H9 (cell line): ENCODE measurements around the gene KCNJ14. TPM values are rescaled to one million over a fixed set of nuclear protein-coding genes. Genes with fewer than 3 reads are reported as not detected.

Source experiments
- DNase-seq: peaks from one replicate; pipeline ENCODE4 v3.0.0-alpha.2; 2017
- H2AFZ ChIP-seq: one replicate; pipeline ENCODE4 v1.6.1; 2013; ENCODE audit warnings: mild to moderate bottlenecking, low read length, control low read depth, moderate library complexity
- H2AK5ac ChIP-seq: 2 replicates; pipeline ENCODE4 v1.6.1; 2013; ENCODE audit warnings: low read length, control low read depth, mixed read lengths; ENCODE audit not compliant: insufficient read length
- H2BK120ac ChIP-seq: one replicate; pipeline ENCODE4 v1.6.1; 2013; ENCODE audit warnings: low read depth, mild to moderate bottlenecking, low read length, control low read depth, inconsistent platforms; ENCODE audit not compliant: poor library complexity, severe bottlenecking
- H2BK12ac ChIP-seq: 2 replicates; pipeline ENCODE4 v1.6.1; 2013; ENCODE audit warnings: low read length, control low read depth, mixed read lengths, low read depth; ENCODE audit not compliant: insufficient read length
- H2BK15ac ChIP-seq: 2 replicates; pipeline ENCODE4 v1.6.1; 2013; ENCODE audit warnings: low read depth, low read length, control low read depth
- H2BK20ac ChIP-seq: one replicate; pipeline ENCODE4 v1.6.1; 2013; ENCODE audit warnings: low read depth, mild to moderate bottlenecking, low read length, control low read depth, inconsistent platforms; ENCODE audit not compliant: poor library complexity, severe bottlenecking
- H2BK5ac ChIP-seq: 2 replicates; pipeline ENCODE4 v1.6.1; 2013; ENCODE audit warnings: low read length, control low read depth, mixed read lengths; ENCODE audit not compliant: insufficient read length
- H3K14ac ChIP-seq: 2 replicates; pipeline ENCODE4 v1.6.1; 2013; ENCODE audit warnings: low read length, control low read depth; ENCODE audit not compliant: insufficient read depth
- H3K18ac ChIP-seq: 2 replicates; pipeline ENCODE4 v1.6.1; 2013; ENCODE audit warnings: low read depth, mild to moderate bottlenecking, mixed read lengths, low read length, control low read depth; ENCODE audit not compliant: insufficient read length
- H3K23ac ChIP-seq: 2 replicates; pipeline ENCODE4 v1.6.1; 2013; ENCODE audit warnings: low read length, control low read depth, mixed read lengths, low read depth; ENCODE audit not compliant: insufficient read length
- H3K23me2 ChIP-seq: 2 replicates; pipeline ENCODE4 v1.6.1; 2013; ENCODE audit warnings: low read depth, mild to moderate bottlenecking, mixed read lengths, low read length, control low read depth; ENCODE audit not compliant: insufficient read length, poor library complexity, severe bottlenecking
- H3K27ac ChIP-seq: 2 replicates; pipeline ENCODE4 v1.5.1; 2013; ENCODE audit warnings: low read length, control low read depth, mixed read lengths, low read depth; ENCODE audit not compliant: insufficient read length
- H3K27me3 ChIP-seq: 2 replicates; pipeline ENCODE4 v1.6.1; 2013; ENCODE audit warnings: low read length, control low read depth, inconsistent platforms; ENCODE audit not compliant: insufficient read depth
- H3K4ac ChIP-seq: 2 replicates; pipeline ENCODE4 v1.6.1; 2013; ENCODE audit warnings: low read depth, mild to moderate bottlenecking, control low read depth, inconsistent platforms, low read length, moderate library complexity
- H3K4me1 ChIP-seq: 2 replicates; pipeline ENCODE4 v1.6.1; 2013; ENCODE audit warnings: low read length, control low read depth, inconsistent platforms; ENCODE audit not compliant: insufficient read depth
- H3K4me2 ChIP-seq: 2 replicates; pipeline ENCODE4 v1.6.1; 2013; ENCODE audit warnings: low read length, control low read depth, mixed read lengths; ENCODE audit not compliant: insufficient read length, insufficient read depth
- H3K56ac ChIP-seq: 2 replicates; pipeline ENCODE4 v1.6.1; 2013; ENCODE audit warnings: low read depth, mild to moderate bottlenecking, mixed read lengths, low read length, control low read depth; ENCODE audit not compliant: insufficient read length
- H3K79me1 ChIP-seq: 2 replicates; pipeline ENCODE4 v1.6.1; 2013; ENCODE audit warnings: low read depth, mild to moderate bottlenecking, moderate library complexity, low read length, control low read depth, inconsistent platforms; ENCODE audit not compliant: insufficient read depth, poor library complexity, severe bottlenecking
- H3K79me2 ChIP-seq: 2 replicates; pipeline ENCODE4 v1.6.1; 2013; ENCODE audit warnings: low read length, control low read depth, inconsistent platforms; ENCODE audit not compliant: insufficient read depth
- H3K9ac ChIP-seq: 2 replicates; pipeline ENCODE4 v1.6.1; 2013; ENCODE audit warnings: low read length, control low read depth, mixed read lengths; ENCODE audit not compliant: insufficient read length; ENCODE audit errors: extremely low read depth
- H3K9me3 ChIP-seq: one replicate; pipeline ENCODE4 v1.6.1; 2013; ENCODE audit warnings: low read depth, low read length, inconsistent platforms; ENCODE audit not compliant: control insufficient read depth
- H3T11ph ChIP-seq: one replicate; pipeline ENCODE4 v1.6.1; 2013; ENCODE audit warnings: mild to moderate bottlenecking, low read length, control low read depth, inconsistent platforms
- H4K20me1 ChIP-seq: one replicate; pipeline ENCODE4 v1.6.1; 2013; ENCODE audit not compliant: control insufficient read depth, insufficient read length, insufficient read depth
- H4K5ac ChIP-seq: 2 replicates; pipeline ENCODE4 v1.6.1; 2013; ENCODE audit warnings: low read depth, mild to moderate bottlenecking, mixed read lengths, low read length, control low read depth; ENCODE audit not compliant: insufficient read length
- H4K8ac ChIP-seq: replicated peaks from 2 replicates; pipeline ENCODE4 v1.6.1; 2013; ENCODE audit warnings: low read length, control low read depth, mixed read lengths, low read depth; ENCODE audit not compliant: insufficient read length
- H4K91ac ChIP-seq: 2 replicates; pipeline ENCODE4 v1.6.1; 2013; ENCODE audit warnings: low read depth, mild to moderate bottlenecking, moderate library complexity, mixed read lengths, low read length, control low read depth; ENCODE audit not compliant: insufficient read length
- H3K27ac Mint-ChIP-seq, 3 experiments: 2 replicates in 2 of 3; 3 replicates in 1 of 3; pipeline ENCODE4 v1.8.0; 2020 to 2021; ENCODE audit warnings: mixed read lengths in 3 of 3, mild to moderate bottlenecking in 1 of 3, moderate library complexity in 1 of 3
- H3K27me3 Mint-ChIP-seq: 2 replicates; pipeline ENCODE4 v1.8.0; 2021; ENCODE audit warnings: low read depth, mild to moderate bottlenecking, moderate library complexity, mixed read lengths
- H3K36me3 Mint-ChIP-seq, 3 experiments: 2 replicates in 2 of 3; 3 replicates in 1 of 3; pipeline ENCODE4 v1.8.0; 2020 to 2021; ENCODE audit warnings: low read depth in 3 of 3, mixed read lengths in 3 of 3; ENCODE audit not compliant: insufficient read depth in 1 of 3
- H3K4me1 Mint-ChIP-seq, 2 experiments: 2 replicates each; pipeline ENCODE4 v1.8.0; 2020; ENCODE audit warnings: mixed read lengths in 2 of 2
- H3K4me3 Mint-ChIP-seq, 2 experiments: 2 replicates in 1 of 2; 3 replicates in 1 of 2; pipeline ENCODE4 v1.8.0; 2020 to 2021; ENCODE audit warnings: mild to moderate bottlenecking in 2 of 2, mixed read lengths in 2 of 2, moderate library complexity in 1 of 2
- H3K9me3 Mint-ChIP-seq, 2 experiments: 2 replicates in 1 of 2; 3 replicates in 1 of 2; pipeline ENCODE4 v1.8.0; 2020; ENCODE audit warnings: mild to moderate bottlenecking in 2 of 2, mixed read lengths in 2 of 2, moderate library complexity in 1 of 2
- WGBS: extraction: QIAGEN DNeasy Blood & Tissue Kit; methylation state at CpG from one replicate; pipeline ENCODE4 v1.1.7; 2013; ENCODE audit warnings: missing lambda C conversion rate, low lambda C conversion rate, mixed read lengths; ENCODE audit not compliant: insufficient read length; ENCODE audit errors: extremely low coverage; 5-methylcytosine and 5-hydroxymethylcytosine counted together
- total RNA-seq: library from RNA; stranded (reverse); gene quantifications from 2 replicates; pipeline ENCODE4 v1.2.1, GENCODE V29; 2021
- TF ChIP-seq, protein P1 (sequence below): fragments of 200-600 bp; sonication (generic); conservative IDR thresholded peaks from 3 replicates; pipeline ENCODE4 v1.8.0; 2021; ENCODE audit warnings: antibody characterized with exemption, mild to moderate bottlenecking

Gene KCNJ14
- total RNA-seq, 1 experiment from 2014 or later, result 1.2 TPM

DNA sequence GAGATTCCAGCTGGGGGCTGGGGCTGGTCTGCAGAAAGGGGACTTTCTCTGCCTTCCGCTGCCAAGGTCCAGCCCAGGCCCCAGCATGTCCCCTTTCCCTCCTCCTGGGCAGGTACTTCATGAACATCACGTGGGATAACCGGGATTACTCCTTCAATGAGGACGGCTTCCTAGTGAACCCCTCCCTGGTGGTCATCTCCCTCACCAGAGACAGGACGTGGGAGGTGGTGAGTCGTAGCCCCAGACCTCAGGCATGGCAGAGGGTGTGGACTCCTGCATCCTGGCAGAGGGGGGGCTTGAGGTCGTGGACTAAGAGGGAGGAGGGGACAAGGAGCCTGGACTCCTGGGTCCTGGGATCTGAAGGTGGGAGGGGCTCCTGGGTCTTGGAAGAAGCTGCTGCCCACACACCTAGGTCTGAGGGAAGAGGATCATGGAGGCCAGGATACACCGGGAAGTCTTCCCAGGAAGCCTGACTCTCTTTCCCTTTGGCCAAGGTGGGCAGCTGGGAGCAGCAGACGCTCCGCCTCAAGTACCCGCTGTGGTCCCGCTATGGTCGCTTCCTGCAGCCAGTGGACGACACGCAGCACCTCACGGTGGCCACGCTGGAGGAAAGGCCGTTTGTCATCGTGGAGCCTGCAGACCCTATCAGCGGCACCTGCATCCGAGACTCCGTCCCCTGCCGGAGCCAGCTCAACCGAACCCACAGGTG lies 41.3 kb upstream of the KCNJ14 start:
- Histone ChIP-seq H3K9ac (no peak overlapping the region), H4K20me1 (no peaks in the 10 kb centered on the region), H3K9me3 (no peaks in the 10 kb centered on the region), H3K23ac (no peak overlapping the region), H2BK12ac (no peak overlapping the region), H2BK15ac (no peak overlapping the region), H3T11ph (no peak overlapping the region), H3K4me1 (peaks cover 3% of the 10 kb centered on the region; the same call in 1 of the 2 replicates), H2BK20ac (no peak overlapping the region), H3K79me1 (no peaks in the 10 kb centered on the region), H2BK120ac (no peak overlapping the region), H4K8ac (no peak overlapping the region), H2AK5ac (no peak overlapping the region), H3K27me3 (no peaks in the 10 kb centered on the region), H3K27ac (no peak overlapping the region), H3K79me2 (no peaks in the 10 kb centered on the region; the same call in 1 of the 2 replicates), H3K4me2 (no peak overlapping the region), H3K23me2 (no peaks in the 10 kb centered on the region), H3K56ac (no peak overlapping the region), H4K5ac (no peak overlapping the region), H2BK5ac (no peak overlapping the region), H3K14ac (no peak overlapping the region), H3K4ac (no peak overlapping the region), H4K91ac (no peak overlapping the region), H2AFZ (no peak overlapping the region), H3K18ac (no peak overlapping the region)
- WGBS, result no CpG with 5 or more reads among the region's 24 CpGs
- H3K9me3 Mint-ChIP-seq, result no peaks in the 10 kb centered on the region
- H3K4me1 Mint-ChIP-seq, result peaks cover 19 to 30% of the 10 kb centered on the region in 2 experiments
- no peaks in the 10 kb centered on the region for H3K27me3 Mint-ChIP-seq
- H3K4me3 Mint-ChIP-seq, result peak overlapping the region; percentile 80 to 87
- H3K36me3 Mint-ChIP-seq, result peaks cover 0 to 15% (median 9%) of the 10 kb centered on the region in 3 experiments; a peak in 4 of 7 replicates
- TF ChIP-seq, protein P1, sequence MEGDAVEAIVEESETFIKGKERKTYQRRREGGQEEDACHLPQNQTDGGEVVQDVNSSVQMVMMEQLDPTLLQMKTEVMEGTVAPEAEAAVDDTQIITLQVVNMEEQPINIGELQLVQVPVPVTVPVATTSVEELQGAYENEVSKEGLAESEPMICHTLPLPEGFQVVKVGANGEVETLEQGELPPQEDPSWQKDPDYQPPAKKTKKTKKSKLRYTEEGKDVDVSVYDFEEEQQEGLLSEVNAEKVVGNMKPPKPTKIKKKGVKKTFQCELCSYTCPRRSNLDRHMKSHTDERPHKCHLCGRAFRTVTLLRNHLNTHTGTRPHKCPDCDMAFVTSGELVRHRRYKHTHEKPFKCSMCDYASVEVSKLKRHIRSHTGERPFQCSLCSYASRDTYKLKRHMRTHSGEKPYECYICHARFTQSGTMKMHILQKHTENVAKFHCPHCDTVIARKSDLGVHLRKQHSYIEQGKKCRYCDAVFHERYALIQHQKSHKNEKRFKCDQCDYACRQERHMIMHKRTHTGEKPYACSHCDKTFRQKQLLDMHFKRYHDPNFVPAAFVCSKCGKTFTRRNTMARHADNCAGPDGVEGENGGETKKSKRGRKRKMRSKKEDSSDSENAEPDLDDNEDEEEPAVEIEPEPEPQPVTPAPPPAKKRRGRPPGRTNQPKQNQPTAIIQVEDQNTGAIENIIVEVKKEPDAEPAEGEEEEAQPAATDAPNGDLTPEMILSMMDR, result no peak
- DNase-seq, result peak; percentile 68
- H3K27ac Mint-ChIP-seq, result peak overlapping the region in 2 of 3 experiments; percentile 56 to 98; a peak in 4 of 7 replicates
